DND-41 (cell line): ENCODE measurements around the gene ZDHHC18.

ENCODE experiments used
- EZH2 ChIP-seq: IDR thresholded peaks from 3 replicates; pipeline ENCODE4 v1.6.1; 2012; ENCODE audit warnings: borderline replicate concordance, low read depth, mild to moderate bottlenecking, moderate library complexity, low read length, inconsistent platforms; ENCODE audit not compliant: severe bottlenecking
- TF ChIP-seq, protein P1 (sequence below): IDR thresholded peaks from 2 replicates; pipeline ENCODE4 v1.5.1; 2012; ENCODE audit warnings: borderline replicate concordance, low read length, moderate library complexity, mild to moderate bottlenecking; ENCODE audit not compliant: poor library complexity, severe bottlenecking; ENCODE audit errors: extremely low read depth

DNA sequence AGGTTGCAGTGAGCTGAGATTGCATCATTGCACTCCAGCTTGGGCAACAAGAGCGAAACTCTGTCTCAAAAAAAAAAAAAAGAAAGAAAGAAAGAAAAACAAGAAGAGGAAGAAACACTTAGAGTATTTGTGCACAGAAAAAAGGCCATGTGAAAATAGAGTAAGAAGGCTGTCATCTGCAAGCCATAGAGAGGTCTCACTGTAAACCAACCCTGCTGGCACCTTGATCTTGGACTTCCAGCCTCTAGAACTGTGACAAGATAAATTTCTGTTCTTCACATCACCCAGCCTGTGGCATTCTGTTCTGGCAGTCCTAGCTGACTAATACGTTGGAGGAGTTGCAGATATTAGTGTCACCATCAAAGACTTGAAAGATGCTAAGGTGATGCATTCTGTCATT, 12.1 kb upstream of the ZDHHC18 start:
- TF ChIP-seq, protein P1, sequence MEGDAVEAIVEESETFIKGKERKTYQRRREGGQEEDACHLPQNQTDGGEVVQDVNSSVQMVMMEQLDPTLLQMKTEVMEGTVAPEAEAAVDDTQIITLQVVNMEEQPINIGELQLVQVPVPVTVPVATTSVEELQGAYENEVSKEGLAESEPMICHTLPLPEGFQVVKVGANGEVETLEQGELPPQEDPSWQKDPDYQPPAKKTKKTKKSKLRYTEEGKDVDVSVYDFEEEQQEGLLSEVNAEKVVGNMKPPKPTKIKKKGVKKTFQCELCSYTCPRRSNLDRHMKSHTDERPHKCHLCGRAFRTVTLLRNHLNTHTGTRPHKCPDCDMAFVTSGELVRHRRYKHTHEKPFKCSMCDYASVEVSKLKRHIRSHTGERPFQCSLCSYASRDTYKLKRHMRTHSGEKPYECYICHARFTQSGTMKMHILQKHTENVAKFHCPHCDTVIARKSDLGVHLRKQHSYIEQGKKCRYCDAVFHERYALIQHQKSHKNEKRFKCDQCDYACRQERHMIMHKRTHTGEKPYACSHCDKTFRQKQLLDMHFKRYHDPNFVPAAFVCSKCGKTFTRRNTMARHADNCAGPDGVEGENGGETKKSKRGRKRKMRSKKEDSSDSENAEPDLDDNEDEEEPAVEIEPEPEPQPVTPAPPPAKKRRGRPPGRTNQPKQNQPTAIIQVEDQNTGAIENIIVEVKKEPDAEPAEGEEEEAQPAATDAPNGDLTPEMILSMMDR, result no peak
- TF ChIP-seq EZH2, result no peak
